HCT116 (cell line): ENCODE results near the gene RGS19. TPM values are rescaled to one million over a fixed set of nuclear protein-coding genes. Genes with fewer than 3 reads are reported as not detected.
"Not testable (repeated sequence)": the region's sequence is repeated elsewhere in the genome, so short reads cannot be mapped to it uniquely, and the experiment has no call there.

ENCODE experiments used
- ATAC-seq: fragments of 200-7000 bp; cut with Tn5 transposase; 2 replicates; pipeline ENCODE4 v1.9.1; 2020; ENCODE audit warnings: mild to moderate bottlenecking, moderate library complexity
- BruUV-seq: library from RNA; stranded (reverse); fragments of 400-500 nt; replicated peaks from 2 replicates; lab custom pipeline; 2021; lab: Mats Ljungman, UMichigan
- CTCF ChIA-PET: fragments of 300-600 bp; sonication (Branson Sonifier 250); formaldehyde crosslinking; loops from one replicate; lab custom pipeline; 2021; ENCODE audit warnings: antibody characterized with exemption; lab: Charles Lee
- POLR2A ChIA-PET: fragments of 300-600, 350-600 bp; sonication (Branson Sonifier 250); formaldehyde crosslinking; loops from one replicate; lab custom pipeline; 2021; ENCODE audit warnings: antibody characterized with exemption; lab: Charles Lee
- RAD21 ChIA-PET, 2 experiments: fragments of 300-600 bp; sonication (Branson Sonifier 250); formaldehyde crosslinking; loops; one replicate each; lab custom pipeline; 2023; ENCODE audit warnings: low total read pairs in 2 of 2; ENCODE audit not compliant: uncharacterized antibody in 2 of 2, unreplicated experiment in 2 of 2, low non-redundant PET in 1 of 2; lab: Charles Lee
- DNase-seq: peaks from one replicate; pipeline ENCODE4 v3.0.0-alpha.2; 2010; ENCODE audit warnings: low read depth, low spot score
- H2AFZ ChIP-seq: fragments of 200-600 bp; shearing (Covaris generic), sonication (generic); 2 replicates; pipeline ENCODE4 v1.6.1; 2017; ENCODE audit warnings: low read depth, mixed run types, mixed read lengths, antibody characterized with exemption, low read length; ENCODE audit not compliant: poor library complexity, severe bottlenecking
- H3K27ac ChIP-seq: 2 replicates; pipeline ENCODE4 v1.5.1; 2012; ENCODE audit warnings: low read depth, low read length
- H3K27me3 ChIP-seq: fragments of 200-600 bp; sonication (generic); 2 replicates; pipeline ENCODE4 v1.6.1; 2016; ENCODE audit warnings: mixed run types, low read length, mixed read lengths; ENCODE audit not compliant: insufficient read depth
- H3K36me3 ChIP-seq, 2 experiments: fragments of 200-500 bp in 1 of 2; fragments of 200-600 bp in 1 of 2; sonication (Bioruptor generic) in 1 of 2; sonication (generic) in 1 of 2; 2 replicates each; pipeline versions ENCODE4 v1.5.1 to v1.6.1; 2014 to 2016; ENCODE audit warnings: low read length in 2 of 2, inconsistent platforms in 1 of 2, mixed read lengths in 1 of 2, mixed run types in 1 of 2; ENCODE audit not compliant: insufficient read depth in 2 of 2, control insufficient read depth in 1 of 2
- H3K4me1 ChIP-seq, 2 experiments: fragments of 200-600 bp in 1 of 2; sonication (generic) in 1 of 2; 2 replicates each; pipeline versions ENCODE4 v1.5.1 to v1.6.1; 2012 to 2017; ENCODE audit warnings: low read length in 2 of 2, inconsistent platforms in 1 of 2, mild to moderate bottlenecking in 1 of 2, mixed read lengths in 1 of 2, mixed run types in 1 of 2, moderate library complexity in 1 of 2; ENCODE audit not compliant: insufficient read depth in 2 of 2, control insufficient read depth in 1 of 2
- H3K4me2 ChIP-seq: fragments of 200-600 bp; sonication (generic); 2 replicates; pipeline ENCODE4 v1.6.1; 2017; ENCODE audit warnings: mixed run types, low read length, mixed read lengths
- H3K4me3 ChIP-seq, 2 experiments: fragments of 200-600 bp in 1 of 2; sonication (generic) in 1 of 2; replicated peaks in 1 of 2; 2 replicates each; pipeline ENCODE4 v1.5.1; 2011 to 2016; ENCODE audit warnings: low read length in 2 of 2, control low read depth in 1 of 2, low read depth in 1 of 2, mild to moderate bottlenecking in 1 of 2, mixed read lengths in 1 of 2, mixed run types in 1 of 2
- H3K79me2 ChIP-seq: fragments of 200-600 bp; sonication (generic); 2 replicates; pipeline ENCODE4 v1.6.1; 2017; ENCODE audit warnings: mild to moderate bottlenecking, mixed run types, low read length, moderate library complexity, mixed read lengths; ENCODE audit not compliant: insufficient read depth
- H3K9ac ChIP-seq: fragments of 200-600 bp; sonication (generic); 2 replicates; pipeline ENCODE4 v1.6.1; 2016; ENCODE audit warnings: low read length, mixed read lengths
- H3K9me2 ChIP-seq: fragments of 200-600 bp; sonication (generic), shearing (Covaris generic); 2 replicates; pipeline ENCODE4 v1.6.1; 2017; ENCODE audit warnings: mixed run types, mild to moderate bottlenecking, moderate library complexity; ENCODE audit not compliant: insufficient read depth
- H3K9me3 ChIP-seq, 2 experiments: fragments of 200-500 bp in 1 of 2; fragments of 200-600 bp in 1 of 2; sonication (Bioruptor generic) in 1 of 2; sonication (generic) in 1 of 2; 2 replicates each; pipeline ENCODE4 v1.6.1; 2014 to 2017; ENCODE audit warnings: low read length in 2 of 2, mixed read lengths in 2 of 2, inconsistent platforms in 1 of 2, low read depth in 1 of 2, mild to moderate bottlenecking in 1 of 2, mixed run types in 1 of 2, moderate library complexity in 1 of 2; ENCODE audit not compliant: control insufficient read depth in 1 of 2, insufficient read depth in 1 of 2
- H4K20me1 ChIP-seq: fragments of 200-600 bp; sonication (generic), shearing (Covaris generic); 2 replicates; pipeline ENCODE4 v1.6.1; 2017; ENCODE audit warnings: mixed run types, mild to moderate bottlenecking, moderate library complexity; ENCODE audit not compliant: insufficient read depth
- EGR1 ChIP-seq: IDR thresholded peaks from 2 replicates; pipeline ENCODE4 v1.6.1; 2012; ENCODE audit warnings: low read depth
- EZH2phosphoT487 ChIP-seq: fragments of 200-600 bp; IDR thresholded peaks from 2 replicates; pipeline ENCODE4 v1.6.1; 2018; ENCODE audit warnings: antibody characterized with exemption, borderline replicate concordance
- POLR2A ChIP-seq: IDR thresholded peaks from 2 replicates; pipeline ENCODE4 v1.7.0; 2011; ENCODE audit warnings: borderline replicate concordance; ENCODE audit not compliant: insufficient read depth, insufficient read length; ENCODE audit errors: extremely low read depth
- POLR2AphosphoS5 ChIP-seq: IDR thresholded peaks from 2 replicates; pipeline ENCODE4 v1.6.1; 2011; ENCODE audit warnings: mild to moderate bottlenecking, low read depth, low read length, moderate library complexity
- RAD21 ChIP-seq: IDR thresholded peaks from 2 replicates; pipeline ENCODE4 v1.6.1; 2012; ENCODE audit warnings: low read depth, mild to moderate bottlenecking
- TCF7L2 ChIP-seq: IDR thresholded peaks from 2 replicates; pipeline ENCODE4 v1.7.0; 2011; ENCODE audit warnings: borderline replicate concordance, inconsistent platforms; ENCODE audit not compliant: insufficient read depth, insufficient read length; ENCODE audit errors: extremely low read depth
- ZNF274 ChIP-seq: fragments of 200-500 bp; sonication (Bioruptor generic); IDR thresholded peaks from 2 replicates; pipeline ENCODE4 v1.6.1; 2014; ENCODE audit warnings: mild to moderate bottlenecking, low read depth, low read length, inconsistent platforms
- intact Hi-C: fragments of 100-400 bp; cut with micrococcal nuclease; formaldehyde crosslinking; loops from 2 replicates; pipeline ENCODE4 v1.10.0; 2022
- total RNA-seq: library from RNA; stranded (reverse); gene quantifications from one replicate; pipeline ENCODE4 v1.2.1, GENCODE V29; 2021; ENCODE audit not compliant: unreplicated experiment
- TF ChIP-seq, protein P1 (sequence below), 3 experiments: fragments of 200-600 bp in 1 of 3; sonication (generic) in 1 of 3; IDR thresholded peaks in 2 of 3; conservative IDR thresholded peaks in 1 of 3; 2 replicates each; pipeline ENCODE4 v1.5.1; 2012 to 2017; ENCODE audit warnings: low read depth in 2 of 3, low read length in 2 of 3, antibody characterized with exemption in 1 of 3, borderline replicate concordance in 1 of 3, control low read depth in 1 of 3, mild to moderate bottlenecking in 1 of 3, mixed read lengths in 1 of 3, mixed run types in 1 of 3, moderate library complexity in 1 of 3; ENCODE audit not compliant: insufficient read depth in 1 of 3
- TF ChIP-seq, protein P2 (sequence below): IDR thresholded peaks from 2 replicates; pipeline ENCODE4 v1.6.1; 2012

Gene RGS19
- total RNA-seq, 1 experiment from 2014 or later, result 21.4 TPM

DNA sequence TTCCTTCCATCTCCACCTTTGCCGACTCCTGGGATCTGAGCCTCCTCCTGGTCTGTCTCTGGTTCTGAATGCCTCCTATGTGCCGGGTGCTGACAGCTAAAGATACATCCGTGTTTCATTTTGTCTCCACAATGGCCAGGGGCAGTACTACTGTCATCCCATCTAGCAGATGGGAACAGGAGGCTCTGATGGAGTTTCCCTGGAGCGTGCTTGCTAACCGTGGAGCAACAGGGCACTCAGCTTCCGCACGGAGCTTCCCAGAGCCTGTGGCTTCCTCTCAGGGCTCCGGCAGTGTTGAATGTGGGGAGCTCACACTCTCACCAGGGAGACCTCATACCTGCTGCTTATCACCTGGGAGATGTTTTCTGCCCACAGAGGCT lies 40.0 kb upstream of the RGS19 start:
- ChIA-PET POLR2A (no interaction called here), RAD21 (no interaction called here)

DNA sequence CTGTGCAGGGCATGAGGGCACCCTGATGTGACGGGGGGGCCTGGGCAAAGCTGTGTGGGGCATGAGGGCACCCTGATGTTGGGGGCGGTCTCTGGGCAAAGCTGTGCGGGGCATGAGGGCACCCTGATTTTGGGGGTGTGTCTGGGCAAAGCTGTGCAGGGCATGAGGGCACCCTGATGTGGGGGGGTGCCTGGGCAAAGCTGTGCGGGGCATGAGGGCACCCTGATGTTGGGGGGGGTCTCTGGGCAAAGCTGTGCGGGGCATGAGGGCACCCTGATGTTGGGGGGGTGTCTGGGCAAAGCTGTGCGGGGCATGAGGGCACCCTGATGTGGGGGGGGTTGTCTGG lies 38.1 kb upstream of the RGS19 start:
- H2AFZ ChIP-seq, ATAC-seq, H3K36me3 ChIP-seq, DNase-seq, POLR2A ChIA-PET, H3K4me1 ChIP-seq, CTCF ChIA-PET, H3K27ac ChIP-seq, H3K9me3 ChIP-seq, RAD21 ChIA-PET, H3K9me2 ChIP-seq, intact Hi-C loops, H3K9ac ChIP-seq, BruUV-seq, H3K4me2 ChIP-seq, H3K79me2 ChIP-seq, H3K27me3 ChIP-seq, H4K20me1 ChIP-seq, H3K4me3 ChIP-seq: not testable (repeated sequence)

More for the DNA sequence above, 40.0 kb upstream of the RGS19 start:
- Histone ChIP-seq H3K9me2 (no peaks in the 10 kb centered on the region), H3K9me3 (no peaks in the 10 kb centered on the region), H3K4me1 (peaks cover 0 to 8% of the 10 kb centered on the region in 2 experiments; a peak in 2 of 4 replicates)
- CTCF ChIA-PET, result interaction anchor here (1.1 to 1.9 kb wide), 4 partner anchors 80 to 581 kb away, joined by 3 to 16 read pairs (median 8); partner anchors contain the start of genes PRPF6 and PTK6
- DNase-seq (no peak), ATAC-seq (no peak)
- intact Hi-C loops, result no loop called here
- TF ChIP-seq ZNF274, result no peak
- TF ChIP-seq, protein P1, sequence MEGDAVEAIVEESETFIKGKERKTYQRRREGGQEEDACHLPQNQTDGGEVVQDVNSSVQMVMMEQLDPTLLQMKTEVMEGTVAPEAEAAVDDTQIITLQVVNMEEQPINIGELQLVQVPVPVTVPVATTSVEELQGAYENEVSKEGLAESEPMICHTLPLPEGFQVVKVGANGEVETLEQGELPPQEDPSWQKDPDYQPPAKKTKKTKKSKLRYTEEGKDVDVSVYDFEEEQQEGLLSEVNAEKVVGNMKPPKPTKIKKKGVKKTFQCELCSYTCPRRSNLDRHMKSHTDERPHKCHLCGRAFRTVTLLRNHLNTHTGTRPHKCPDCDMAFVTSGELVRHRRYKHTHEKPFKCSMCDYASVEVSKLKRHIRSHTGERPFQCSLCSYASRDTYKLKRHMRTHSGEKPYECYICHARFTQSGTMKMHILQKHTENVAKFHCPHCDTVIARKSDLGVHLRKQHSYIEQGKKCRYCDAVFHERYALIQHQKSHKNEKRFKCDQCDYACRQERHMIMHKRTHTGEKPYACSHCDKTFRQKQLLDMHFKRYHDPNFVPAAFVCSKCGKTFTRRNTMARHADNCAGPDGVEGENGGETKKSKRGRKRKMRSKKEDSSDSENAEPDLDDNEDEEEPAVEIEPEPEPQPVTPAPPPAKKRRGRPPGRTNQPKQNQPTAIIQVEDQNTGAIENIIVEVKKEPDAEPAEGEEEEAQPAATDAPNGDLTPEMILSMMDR (IDR thresholded peaks at IDR 0.05 in 2 of 3, conservative IDR thresholded peaks at IDR 0.05 in 1 of 3; ENCODE audit: borderline replicate concordance in 1 of 3, insufficient read depth in 1 of 3, low read depth in 2 of 3, low read length in 2 of 3), result no peak
- TF ChIP-seq POLR2A, result no peak
- no peak for TF ChIP-seq EGR1
- no peak for TF ChIP-seq TCF7L2
- TF ChIP-seq, protein P2, sequence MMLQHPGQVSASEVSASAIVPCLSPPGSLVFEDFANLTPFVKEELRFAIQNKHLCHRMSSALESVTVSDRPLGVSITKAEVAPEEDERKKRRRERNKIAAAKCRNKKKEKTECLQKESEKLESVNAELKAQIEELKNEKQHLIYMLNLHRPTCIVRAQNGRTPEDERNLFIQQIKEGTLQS, result no peak
- TF ChIP-seq POLR2AphosphoS5, result no peak
- TF ChIP-seq EZH2phosphoT487, result no peak
- TF ChIP-seq RAD21, result no peak
- TF ChIP-seq, all 23 proteins: peak for 0
- no peak overlapping the region for H3K4me3 ChIP-seq
- no peaks in the 10 kb centered on the region for H3K36me3 ChIP-seq
- BruUV-seq, result no TSS peak
- H3K4me2 ChIP-seq, result no peak overlapping the region
- H4K20me1 ChIP-seq, result no peaks in the 10 kb centered on the region
- H3K79me2 ChIP-seq, result no peaks in the 10 kb centered on the region
- no peak overlapping the region for H3K9ac ChIP-seq
- H2AFZ ChIP-seq, result no peak overlapping the region
- no peaks in the 10 kb centered on the region for H3K27me3 ChIP-seq
- no peak overlapping the region; the same call in 1 of the 2 replicates for H3K27ac ChIP-seq
